Keratinocyte (primary cell): ENCODE results near the gene USP8. TPM values are rescaled to one million over a fixed set of nuclear protein-coding genes. Genes with fewer than 3 reads are reported as not detected.

Source experiments
- DNase-seq: peaks from one replicate; pipeline ENCODE4 v3.0.0-alpha.2; 2011; ENCODE audit warnings: low read depth, missing footprints, low spot score
- FAIRE-seq: peaks from 2 replicates; lab custom pipeline; 2011; peaks lifted over from hg19 to GRCh38; lab: Jason Lieb, UNC
- H2AFZ ChIP-seq: 2 replicates; pipeline ENCODE4 v1.6.0; 2012; ENCODE audit warnings: low read length, control low read depth, inconsistent platforms; ENCODE audit not compliant: control insufficient read depth
- H3K27ac ChIP-seq: 2 replicates; pipeline ENCODE4 v1.5.1; 2011; ENCODE audit warnings: low read length; ENCODE audit not compliant: control insufficient read depth, insufficient read depth
- H3K27me3 ChIP-seq: 3 replicates; pipeline ENCODE4 v1.6.0; 2011; ENCODE audit warnings: low read length; ENCODE audit not compliant: control insufficient read depth, insufficient read depth; ENCODE audit errors: extremely low read depth
- H3K36me3 ChIP-seq, 2 experiments: 2 replicates in 1 of 2; 3 replicates in 1 of 2; pipeline ENCODE4 v1.5.1; 2011; ENCODE audit warnings: low read length in 2 of 2, mild to moderate bottlenecking in 1 of 2; ENCODE audit not compliant: control insufficient read depth in 2 of 2, insufficient read depth in 2 of 2; ENCODE audit errors: extremely low read depth in 1 of 2
- H3K4me1 ChIP-seq: 3 replicates; pipeline ENCODE4 v1.5.1; 2011; ENCODE audit warnings: low read length; ENCODE audit not compliant: control insufficient read depth, insufficient read depth; ENCODE audit errors: extremely low read depth
- H3K4me2 ChIP-seq: 3 replicates; pipeline ENCODE4 v1.6.0; 2011; ENCODE audit warnings: low read depth, low read length; ENCODE audit not compliant: control insufficient read depth, insufficient read depth; ENCODE audit errors: extremely low read depth
- H3K4me3 ChIP-seq, 3 experiments: fragments of 200-600 bp in 1 of 3; sonication (generic) in 1 of 3; 2 replicates in 2 of 3; 3 replicates in 1 of 3; pipeline ENCODE4 v1.5.1; 2011 to 2016; ENCODE audit warnings: low read length in 3 of 3, mild to moderate bottlenecking in 3 of 3, control low read depth in 2 of 3, inconsistent platforms in 1 of 3, low read depth in 1 of 3, mixed read lengths in 1 of 3, mixed run types in 1 of 3, moderate library complexity in 1 of 3; ENCODE audit not compliant: control insufficient read depth in 2 of 3, insufficient read depth in 2 of 3; ENCODE audit errors: extremely low read depth in 1 of 3
- H3K79me2 ChIP-seq: 2 replicates; pipeline ENCODE4 v1.6.0; 2012; ENCODE audit warnings: low read length; ENCODE audit not compliant: control insufficient read depth, insufficient read depth
- H3K9ac ChIP-seq: 3 replicates; pipeline ENCODE4 v1.6.0; 2011; ENCODE audit warnings: low read length; ENCODE audit not compliant: control insufficient read depth, insufficient read depth; ENCODE audit errors: extremely low read depth
- H3K9me1 ChIP-seq: 3 replicates; pipeline ENCODE4 v1.6.0; 2011; ENCODE audit warnings: low read length; ENCODE audit not compliant: control insufficient read depth, insufficient read depth; ENCODE audit errors: extremely low read depth
- H3K9me3 ChIP-seq: 2 replicates; pipeline ENCODE4 v1.5.1; 2012; ENCODE audit warnings: low read depth, low read length; ENCODE audit not compliant: control insufficient read depth
- H4K20me1 ChIP-seq: 3 replicates; pipeline ENCODE4 v1.6.0; 2011; ENCODE audit warnings: low read length; ENCODE audit not compliant: control insufficient read depth, insufficient read depth; ENCODE audit errors: extremely low read depth
- EZH2 ChIP-seq: IDR thresholded peaks from one replicate; pipeline ENCODE4 v1.6.1; 2012; ENCODE audit warnings: inconsistent platforms, mild to moderate bottlenecking, low read length, moderate library complexity
- dilution Hi-C: fragments of 300-500 bp; cut with MboI; formaldehyde crosslinking; loops from one replicate; pipeline ENCODE4 v1.7.0; 2020; ENCODE audit warnings: low sequenced_read_pairs; ENCODE audit not compliant: extremely low pct_ligation_motif_present
- polyA plus RNA-seq, 5 experiments: library from polyadenylated mRNA; depleted of rRNA in 3 of 5; stranded (reverse) in 3 of 5; stranded (forward) in 1 of 5; unstranded in 1 of 5; fragments of >200 nt; gene quantifications; 1 replicate in 1 of 5; 2 replicates in 3 of 5; 3 replicates in 1 of 5; pipeline versions ENCODE4 v1.2.1 to v1.2.3, GENCODE V29; 2011 to 2012; ENCODE audit warnings: missing spikeins in 2 of 5, low read depth in 1 of 5, low replicate concordance in 1 of 5
- TF ChIP-seq, protein P1 (sequence below), 3 experiments: IDR thresholded peaks in 1 of 3; conservative IDR thresholded peaks in 1 of 3; optimal IDR thresholded peaks in 1 of 3; 2 replicates in 2 of 3; 3 replicates in 1 of 3; pipeline versions ENCODE3 to v1.5.1; 2011; ENCODE audit warnings: low read length in 3 of 3, mild to moderate bottlenecking in 3 of 3, moderate library complexity in 2 of 3, control low read depth in 1 of 3, inconsistent platforms in 1 of 3; ENCODE audit not compliant: insufficient read depth in 2 of 3; ENCODE audit errors: extremely low read depth in 1 of 3

The USP8 gene
- polyA plus RNA-seq, 1 donor (not counting 4 experiments of a cell fraction or from before 2014, with no cell fraction given): 47.4 TPM

- no peaks in the 10 kb centered on the region for H3K4me1 ChIP-seq
- H3K27ac ChIP-seq: no peak overlapping the region
- dilution Hi-C loops: no loop called here
- H4K20me1 ChIP-seq: no peaks in the 10 kb centered on the region
- no peak overlapping the region for H2AFZ ChIP-seq
- no peaks in the 10 kb centered on the region for H3K79me2 ChIP-seq
- FAIRE-seq: no peak
- no peak overlapping the region for H3K4me3 ChIP-seq
- no peaks in the 10 kb centered on the region for H3K9me3 ChIP-seq
- no peak overlapping the region for H3K9ac ChIP-seq
- H3K27me3 ChIP-seq: no peaks in the 10 kb centered on the region
- no peaks in the 10 kb centered on the region for H3K9me1 ChIP-seq
- no peak for TF ChIP-seq EZH2
- TF ChIP-seq, protein P1, sequence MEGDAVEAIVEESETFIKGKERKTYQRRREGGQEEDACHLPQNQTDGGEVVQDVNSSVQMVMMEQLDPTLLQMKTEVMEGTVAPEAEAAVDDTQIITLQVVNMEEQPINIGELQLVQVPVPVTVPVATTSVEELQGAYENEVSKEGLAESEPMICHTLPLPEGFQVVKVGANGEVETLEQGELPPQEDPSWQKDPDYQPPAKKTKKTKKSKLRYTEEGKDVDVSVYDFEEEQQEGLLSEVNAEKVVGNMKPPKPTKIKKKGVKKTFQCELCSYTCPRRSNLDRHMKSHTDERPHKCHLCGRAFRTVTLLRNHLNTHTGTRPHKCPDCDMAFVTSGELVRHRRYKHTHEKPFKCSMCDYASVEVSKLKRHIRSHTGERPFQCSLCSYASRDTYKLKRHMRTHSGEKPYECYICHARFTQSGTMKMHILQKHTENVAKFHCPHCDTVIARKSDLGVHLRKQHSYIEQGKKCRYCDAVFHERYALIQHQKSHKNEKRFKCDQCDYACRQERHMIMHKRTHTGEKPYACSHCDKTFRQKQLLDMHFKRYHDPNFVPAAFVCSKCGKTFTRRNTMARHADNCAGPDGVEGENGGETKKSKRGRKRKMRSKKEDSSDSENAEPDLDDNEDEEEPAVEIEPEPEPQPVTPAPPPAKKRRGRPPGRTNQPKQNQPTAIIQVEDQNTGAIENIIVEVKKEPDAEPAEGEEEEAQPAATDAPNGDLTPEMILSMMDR (optimal IDR thresholded peaks at IDR 0.05 in 1 of 3, IDR thresholded peaks at IDR 0.05 in 1 of 3, conservative IDR thresholded peaks at IDR 0.05 in 1 of 3; ENCODE audit: extremely low read depth in 1 of 3, insufficient read depth in 2 of 3, low read length in 3 of 3): no peak
- no peak overlapping the region for H3K4me2 ChIP-seq
- no peaks in the 10 kb centered on the region for H3K36me3 ChIP-seq
- DNase-seq: no peak
These were observed 95.7 kb downstream of the USP8 start for GRCh38 chr15:50519740-50520425.

GRCh38 chr15:50523851-50524251, 99.6 kb downstream of the USP8 start:
- H3K79me2 ChIP-seq: no peaks in the 10 kb centered on the region
- no peaks in the 10 kb centered on the region for H3K36me3 ChIP-seq
- no peak overlapping the region for H3K27ac ChIP-seq
- no peak for DNase-seq
- dilution Hi-C loops: no loop called here
- H3K4me2 ChIP-seq: no peak overlapping the region
- H3K9me3 ChIP-seq: no peaks in the 10 kb centered on the region
- H2AFZ ChIP-seq: no peak overlapping the region
- no peak overlapping the region for H3K9ac ChIP-seq
- no peak overlapping the region for H3K4me3 ChIP-seq
- no peaks in the 10 kb centered on the region for H3K9me1 ChIP-seq
- no peak for FAIRE-seq
- TF ChIP-seq, protein P1 (optimal IDR thresholded peaks at IDR 0.05 in 1 of 3, IDR thresholded peaks at IDR 0.05 in 1 of 3, conservative IDR thresholded peaks at IDR 0.05 in 1 of 3; ENCODE audit: extremely low read depth in 1 of 3, insufficient read depth in 2 of 3, low read length in 3 of 3): no peak
- TF ChIP-seq EZH2: no peak
- no peaks in the 10 kb centered on the region for H3K4me1 ChIP-seq
- H4K20me1 ChIP-seq: no peaks in the 10 kb centered on the region
- no peaks in the 10 kb centered on the region for H3K27me3 ChIP-seq
